Panc1 (cell line): ENCODE results near the gene RBPJL. TPM values are rescaled to one million over a fixed set of nuclear protein-coding genes. Genes with fewer than 3 reads are reported as not detected.

Experiments
- ATAC-seq: fragments of 200-7000 bp; cut with Tn5 transposase; 2 replicates; pipeline ENCODE4 v1.9.1; 2020; ENCODE audit warnings: mild to moderate bottlenecking, moderate library complexity
- BruUV-seq: library from RNA; stranded (reverse); fragments of 400-500 nt; replicated peaks from 2 replicates; lab custom pipeline; 2021; lab: Mats Ljungman, UMichigan
- CTCF ChIA-PET: fragments of 300-600 bp; sonication (Branson Sonifier 250); formaldehyde crosslinking; loops from one replicate; lab custom pipeline; 2022; ENCODE audit warnings: antibody characterized with exemption; lab: Charles Lee
- POLR2A ChIA-PET: fragments of 300-600 bp; sonication (Branson Sonifier 250); formaldehyde crosslinking; loops from one replicate; lab custom pipeline; 2022; ENCODE audit warnings: antibody characterized with exemption; lab: Charles Lee
- DNase-seq: peaks from one replicate; pipeline ENCODE4 v3.0.0-alpha.2; 2010; ENCODE audit warnings: low read depth, low spot score
- H3K27ac ChIP-seq: 2 replicates; pipeline ENCODE4 v1.5.1; 2011; ENCODE audit warnings: mild to moderate bottlenecking, low read length, inconsistent platforms
- H3K27me3 ChIP-seq: fragments of 200-500 bp; sonication (Bioruptor generic); 2 replicates; pipeline ENCODE4 v1.6.0; 2014; ENCODE audit warnings: low read length, inconsistent platforms; ENCODE audit not compliant: control insufficient read depth, insufficient read depth
- H3K36me3 ChIP-seq: fragments of 200-500 bp; sonication (Bioruptor generic); 2 replicates; pipeline ENCODE4 v1.5.1; 2014; ENCODE audit warnings: inconsistent platforms, mild to moderate bottlenecking, low read length, moderate library complexity; ENCODE audit not compliant: control insufficient read depth, insufficient read depth
- H3K4me1 ChIP-seq: 2 replicates; pipeline ENCODE4 v1.5.1; 2011; ENCODE audit warnings: inconsistent platforms, mild to moderate bottlenecking, low read length, moderate library complexity; ENCODE audit not compliant: control insufficient read depth, insufficient read depth
- H3K4me3 ChIP-seq, 2 experiments: 2 replicates each; pipeline ENCODE4 v1.5.1; 2011 to 2012; ENCODE audit warnings: low read depth in 2 of 2, low read length in 2 of 2, mild to moderate bottlenecking in 2 of 2, inconsistent platforms in 1 of 2, moderate library complexity in 1 of 2
- H3K9me3 ChIP-seq: fragments of 200-500 bp; sonication (Bioruptor generic); 2 replicates; pipeline ENCODE4 v1.5.1; 2014; ENCODE audit warnings: low read depth, mild to moderate bottlenecking, inconsistent platforms, low read length, moderate library complexity; ENCODE audit not compliant: control insufficient read depth, insufficient read depth
- POLR2AphosphoS5 ChIP-seq: IDR thresholded peaks from 2 replicates; pipeline ENCODE4 v1.6.1; 2012; ENCODE audit warnings: mild to moderate bottlenecking, low read depth, low read length, moderate library complexity
- SIN3A ChIP-seq: IDR thresholded peaks from 2 replicates; pipeline ENCODE4 v1.6.1; 2012; ENCODE audit warnings: low read depth, mild to moderate bottlenecking, low read length, moderate library complexity, borderline replicate concordance; ENCODE audit not compliant: insufficient read depth
- TCF7L2 ChIP-seq: IDR thresholded peaks from 2 replicates; pipeline ENCODE4 v1.6.1; 2011; ENCODE audit warnings: mild to moderate bottlenecking, low read depth, low read length, inconsistent platforms
- in situ Hi-C: cut with HindIII; loops from 2 replicates; pipeline ENCODE4 v1.10.0; 2016; ENCODE audit warnings: low sequenced_read_pairs, low pct_unique_long_range_greater_than_20kb
- intact Hi-C: fragments of 100-400 bp; cut with micrococcal nuclease; formaldehyde crosslinking; loops from one replicate; pipeline ENCODE4 v1.10.0; 2022; ENCODE audit not compliant: unreplicated experiment
- total RNA-seq: library from RNA; stranded (reverse); gene quantifications from one replicate; pipeline ENCODE4 v1.2.1, GENCODE V29; 2021; ENCODE audit not compliant: unreplicated experiment
- TF ChIP-seq, protein P1 (sequence below): fragments of 450-650 bp; IDR thresholded peaks from 2 replicates; pipeline ENCODE4 v1.5.1; 2017; ENCODE audit warnings: mild to moderate bottlenecking
- TF ChIP-seq, protein P2 (sequence below), 2 experiments: IDR thresholded peaks; 2 replicates each; pipeline ENCODE4 v1.6.1; 2011 to 2012; ENCODE audit warnings: low read depth in 2 of 2, control low read depth in 1 of 2, low read length in 1 of 2, mild to moderate bottlenecking in 1 of 2, moderate library complexity in 1 of 2; ENCODE audit not compliant: insufficient read depth in 1 of 2

The RBPJL gene
- total RNA-seq, 1 experiment from 2014 or later, result 0.18 TPM

GRCh38 chr20:45279992-45280391 is 26.6 kb upstream of the RBPJL start:
- ATAC-seq (no peak), DNase-seq (no peak)
- BruUV-seq, result no TSS peak
- ChIA-PET CTCF (no interaction called here), POLR2A (no interaction called here)
- Histone ChIP-seq H3K9me3 (no peaks in the 10 kb centered on the region), H3K4me1 (no peaks in the 10 kb centered on the region), H3K36me3 (no peaks in the 10 kb centered on the region), H3K27me3 (peaks cover 12% of the 10 kb centered on the region), H3K4me3 (no peak overlapping the region), H3K27ac (no peak overlapping the region)
- intact Hi-C loops, result loop anchor here (10.0 kb wide), 1 partner anchor 145 kb away; no protein-coding TSS in a partner anchor
- TF ChIP-seq, protein P1, sequence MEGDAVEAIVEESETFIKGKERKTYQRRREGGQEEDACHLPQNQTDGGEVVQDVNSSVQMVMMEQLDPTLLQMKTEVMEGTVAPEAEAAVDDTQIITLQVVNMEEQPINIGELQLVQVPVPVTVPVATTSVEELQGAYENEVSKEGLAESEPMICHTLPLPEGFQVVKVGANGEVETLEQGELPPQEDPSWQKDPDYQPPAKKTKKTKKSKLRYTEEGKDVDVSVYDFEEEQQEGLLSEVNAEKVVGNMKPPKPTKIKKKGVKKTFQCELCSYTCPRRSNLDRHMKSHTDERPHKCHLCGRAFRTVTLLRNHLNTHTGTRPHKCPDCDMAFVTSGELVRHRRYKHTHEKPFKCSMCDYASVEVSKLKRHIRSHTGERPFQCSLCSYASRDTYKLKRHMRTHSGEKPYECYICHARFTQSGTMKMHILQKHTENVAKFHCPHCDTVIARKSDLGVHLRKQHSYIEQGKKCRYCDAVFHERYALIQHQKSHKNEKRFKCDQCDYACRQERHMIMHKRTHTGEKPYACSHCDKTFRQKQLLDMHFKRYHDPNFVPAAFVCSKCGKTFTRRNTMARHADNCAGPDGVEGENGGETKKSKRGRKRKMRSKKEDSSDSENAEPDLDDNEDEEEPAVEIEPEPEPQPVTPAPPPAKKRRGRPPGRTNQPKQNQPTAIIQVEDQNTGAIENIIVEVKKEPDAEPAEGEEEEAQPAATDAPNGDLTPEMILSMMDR, result no peak
- TF ChIP-seq, protein P2, sequence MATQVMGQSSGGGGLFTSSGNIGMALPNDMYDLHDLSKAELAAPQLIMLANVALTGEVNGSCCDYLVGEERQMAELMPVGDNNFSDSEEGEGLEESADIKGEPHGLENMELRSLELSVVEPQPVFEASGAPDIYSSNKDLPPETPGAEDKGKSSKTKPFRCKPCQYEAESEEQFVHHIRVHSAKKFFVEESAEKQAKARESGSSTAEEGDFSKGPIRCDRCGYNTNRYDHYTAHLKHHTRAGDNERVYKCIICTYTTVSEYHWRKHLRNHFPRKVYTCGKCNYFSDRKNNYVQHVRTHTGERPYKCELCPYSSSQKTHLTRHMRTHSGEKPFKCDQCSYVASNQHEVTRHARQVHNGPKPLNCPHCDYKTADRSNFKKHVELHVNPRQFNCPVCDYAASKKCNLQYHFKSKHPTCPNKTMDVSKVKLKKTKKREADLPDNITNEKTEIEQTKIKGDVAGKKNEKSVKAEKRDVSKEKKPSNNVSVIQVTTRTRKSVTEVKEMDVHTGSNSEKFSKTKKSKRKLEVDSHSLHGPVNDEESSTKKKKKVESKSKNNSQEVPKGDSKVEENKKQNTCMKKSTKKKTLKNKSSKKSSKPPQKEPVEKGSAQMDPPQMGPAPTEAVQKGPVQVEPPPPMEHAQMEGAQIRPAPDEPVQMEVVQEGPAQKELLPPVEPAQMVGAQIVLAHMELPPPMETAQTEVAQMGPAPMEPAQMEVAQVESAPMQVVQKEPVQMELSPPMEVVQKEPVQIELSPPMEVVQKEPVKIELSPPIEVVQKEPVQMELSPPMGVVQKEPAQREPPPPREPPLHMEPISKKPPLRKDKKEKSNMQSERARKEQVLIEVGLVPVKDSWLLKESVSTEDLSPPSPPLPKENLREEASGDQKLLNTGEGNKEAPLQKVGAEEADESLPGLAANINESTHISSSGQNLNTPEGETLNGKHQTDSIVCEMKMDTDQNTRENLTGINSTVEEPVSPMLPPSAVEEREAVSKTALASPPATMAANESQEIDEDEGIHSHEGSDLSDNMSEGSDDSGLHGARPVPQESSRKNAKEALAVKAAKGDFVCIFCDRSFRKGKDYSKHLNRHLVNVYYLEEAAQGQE (IDR thresholded peaks at IDR 0.05; ENCODE audit: insufficient read depth in 1 of 2, low read depth in 2 of 2, low read length in 1 of 2), result no peak
- TF ChIP-seq TCF7L2 (no peak), POLR2AphosphoS5 (no peak), SIN3A (no peak)
- in situ Hi-C loops, result no loop called here

DNA sequence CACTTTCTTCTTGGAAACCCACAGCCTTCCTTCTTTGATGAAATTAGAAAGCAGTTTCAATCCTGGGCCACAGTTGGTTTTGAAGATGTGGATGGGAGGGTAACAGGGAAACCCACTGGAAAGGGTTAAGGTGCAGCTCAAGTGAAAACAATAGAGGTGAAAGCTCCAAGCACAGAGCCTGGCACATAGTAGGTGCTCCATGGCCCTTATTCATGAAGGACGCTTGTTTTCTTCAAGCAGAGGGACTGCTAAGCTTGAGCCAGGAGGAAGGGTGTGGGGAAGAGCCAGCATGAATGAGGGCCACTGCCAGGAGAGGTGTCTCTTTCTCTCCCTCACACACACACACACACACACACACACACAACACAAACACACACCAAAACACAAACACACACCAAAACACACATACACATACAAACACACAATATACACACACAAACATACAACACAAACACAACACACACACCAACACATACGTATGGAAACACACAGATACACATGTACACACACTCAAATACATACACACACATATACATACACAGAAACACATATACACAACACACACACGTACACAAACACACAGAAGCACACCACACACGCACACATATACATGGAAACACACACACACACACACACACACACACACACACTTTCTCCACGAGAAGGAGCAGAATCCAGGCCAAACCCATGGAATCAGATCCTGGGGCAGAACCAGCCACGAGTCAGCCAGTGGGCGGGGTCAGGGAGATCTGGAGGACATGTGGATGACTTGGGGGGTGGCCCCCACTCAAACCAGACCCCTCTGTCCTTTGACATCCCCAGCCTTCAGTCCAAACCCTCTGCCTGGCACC is 23.7 kb upstream of the RBPJL start:
- intact Hi-C loops (loop anchor here (10.0 kb wide), 1 partner anchor 148 kb away; no protein-coding TSS in a partner anchor), in situ Hi-C loops (no loop called here)
- Histone ChIP-seq H3K4me3 (no peak overlapping the region), H3K36me3 (no peaks in the 10 kb centered on the region), H3K27ac (no peak overlapping the region), H3K27me3 (peaks cover 2% of the 10 kb centered on the region; the same call in 1 of the 2 replicates), H3K4me1 (no peaks in the 10 kb centered on the region), H3K9me3 (no peaks in the 10 kb centered on the region)
- no peak for ATAC-seq
- no TSS peak for BruUV-seq
- TF ChIP-seq SIN3A (no peak), TCF7L2 (no peak), POLR2AphosphoS5 (no peak)
- TF ChIP-seq, protein P1, result no peak
- TF ChIP-seq, protein P2 (IDR thresholded peaks at IDR 0.05; ENCODE audit: insufficient read depth in 1 of 2, low read depth in 2 of 2, low read length in 1 of 2), result no peak
- ChIA-PET POLR2A (no interaction called here), CTCF (no interaction called here)
- DNase-seq, result no peak
